Astrocyte of the cerebellum (primary cell): ENCODE measurements around the gene MED29.
A peak's percentile ranks its signal among the peaks of the same experiment; 100 is the strongest.

Experiments
- DNase-seq: peaks from one replicate; pipeline ENCODE4 v3.0.0-alpha.2; 2011; ENCODE audit warnings: low read depth
- H3K4me3 ChIP-seq: 2 replicates; pipeline ENCODE4 v1.5.1; 2011; ENCODE audit warnings: mild to moderate bottlenecking, low read depth, low read length, moderate library complexity
- in situ Hi-C: cut with HindIII; loops from 2 replicates; pipeline ENCODE4 v1.10.0; 2017; ENCODE audit warnings: low sequenced_read_pairs
- TF ChIP-seq, protein P1 (sequence below): IDR thresholded peaks from 2 replicates; pipeline ENCODE4 v1.5.1; 2012; ENCODE audit warnings: low read length, low read depth, moderate library complexity, mild to moderate bottlenecking; ENCODE audit errors: missing control alignments

Gene MED29

DNA sequence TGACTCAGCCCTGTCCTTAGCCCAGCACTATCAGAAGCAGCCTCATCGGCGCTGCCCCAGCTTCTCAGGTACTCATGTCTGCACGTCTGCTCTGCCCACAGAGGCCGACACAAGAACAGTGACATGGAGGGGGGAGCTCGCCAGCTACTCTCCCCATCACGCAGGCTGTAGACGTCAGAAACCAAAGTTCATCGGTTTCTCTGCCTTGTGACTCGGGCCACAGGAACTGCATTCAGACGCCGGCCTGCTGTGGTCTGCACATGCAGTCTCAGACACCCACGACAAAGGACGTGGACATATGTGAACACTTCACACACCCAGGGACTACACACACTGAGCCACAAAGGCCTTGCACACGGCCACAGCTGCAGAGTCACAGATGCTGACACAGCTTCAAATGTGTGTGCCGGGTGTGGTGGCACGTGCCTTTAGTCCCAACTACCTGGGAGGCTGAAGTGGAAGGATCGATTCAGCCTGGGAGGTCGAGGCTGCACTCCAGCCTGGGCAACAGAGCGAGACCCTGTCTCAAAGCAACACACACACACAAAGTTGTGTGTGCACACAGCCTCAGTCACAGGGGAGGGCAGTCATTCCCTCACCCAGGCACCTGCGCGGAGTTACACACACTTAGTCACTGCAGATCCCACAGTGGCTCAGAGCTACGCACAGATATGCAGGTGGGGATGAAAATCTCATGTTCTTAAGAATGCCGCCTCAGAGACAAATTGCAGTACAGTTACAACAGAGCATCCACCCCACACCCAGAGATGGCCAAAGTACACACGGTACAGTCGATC, 10.6 kb downstream of the MED29 start:
- TF ChIP-seq, protein P1, sequence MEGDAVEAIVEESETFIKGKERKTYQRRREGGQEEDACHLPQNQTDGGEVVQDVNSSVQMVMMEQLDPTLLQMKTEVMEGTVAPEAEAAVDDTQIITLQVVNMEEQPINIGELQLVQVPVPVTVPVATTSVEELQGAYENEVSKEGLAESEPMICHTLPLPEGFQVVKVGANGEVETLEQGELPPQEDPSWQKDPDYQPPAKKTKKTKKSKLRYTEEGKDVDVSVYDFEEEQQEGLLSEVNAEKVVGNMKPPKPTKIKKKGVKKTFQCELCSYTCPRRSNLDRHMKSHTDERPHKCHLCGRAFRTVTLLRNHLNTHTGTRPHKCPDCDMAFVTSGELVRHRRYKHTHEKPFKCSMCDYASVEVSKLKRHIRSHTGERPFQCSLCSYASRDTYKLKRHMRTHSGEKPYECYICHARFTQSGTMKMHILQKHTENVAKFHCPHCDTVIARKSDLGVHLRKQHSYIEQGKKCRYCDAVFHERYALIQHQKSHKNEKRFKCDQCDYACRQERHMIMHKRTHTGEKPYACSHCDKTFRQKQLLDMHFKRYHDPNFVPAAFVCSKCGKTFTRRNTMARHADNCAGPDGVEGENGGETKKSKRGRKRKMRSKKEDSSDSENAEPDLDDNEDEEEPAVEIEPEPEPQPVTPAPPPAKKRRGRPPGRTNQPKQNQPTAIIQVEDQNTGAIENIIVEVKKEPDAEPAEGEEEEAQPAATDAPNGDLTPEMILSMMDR = no peak
- no peak for DNase-seq
- no peak overlapping the region for H3K4me3 ChIP-seq
- in situ Hi-C loops = no loop called here

DNA sequence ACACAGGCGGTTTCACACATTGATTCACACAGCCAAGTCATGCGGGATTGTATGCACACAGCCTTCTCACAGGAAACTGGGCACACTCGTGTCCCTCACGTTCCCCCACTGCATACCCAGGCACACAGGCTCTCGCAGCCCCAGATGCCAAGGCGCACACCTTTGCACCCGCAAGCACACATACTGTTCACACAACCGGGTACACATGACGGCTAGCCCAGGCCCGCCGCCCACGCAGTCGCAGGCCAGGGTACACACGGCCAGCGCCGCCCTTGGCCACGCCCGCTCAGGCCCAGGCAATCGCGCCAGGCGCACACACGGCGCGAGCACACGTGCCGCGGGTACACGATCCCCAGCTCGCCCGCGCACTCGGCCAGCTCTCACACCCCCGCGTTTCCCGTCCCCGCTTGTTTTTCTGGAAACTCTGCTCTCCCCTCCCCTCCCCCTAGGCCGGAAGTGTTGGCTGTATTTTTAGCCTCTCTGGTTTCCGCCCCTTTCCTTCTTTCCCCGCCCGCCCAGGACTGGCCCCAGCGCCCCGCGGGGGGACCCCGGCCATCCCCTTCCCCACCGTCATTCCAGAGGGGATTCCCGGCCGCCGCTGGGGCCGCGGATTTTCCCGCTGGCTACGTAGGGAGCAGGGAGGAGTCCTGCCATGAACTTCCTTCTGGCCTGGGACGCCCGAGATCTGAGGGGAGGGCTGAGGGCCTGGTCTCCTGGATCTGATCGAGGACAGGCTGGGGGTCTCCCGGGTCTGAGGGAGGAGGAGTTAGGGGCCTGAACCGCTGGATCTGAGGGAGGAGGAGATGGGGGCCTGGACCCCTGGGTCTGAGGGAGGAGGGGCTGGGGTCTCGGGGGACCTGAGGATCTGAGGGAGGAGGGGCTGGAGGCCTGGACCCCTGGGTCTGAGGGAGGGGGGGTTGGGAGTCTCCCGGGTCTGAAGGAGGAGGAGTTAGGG, 11.4 kb downstream of the MED29 start:
- in situ Hi-C loops = no loop called here
- DNase-seq = peak; percentile 70
- H3K4me3 ChIP-seq = peak overlapping the region; percentile 34
- TF ChIP-seq, protein P1 = no peak

DNA sequence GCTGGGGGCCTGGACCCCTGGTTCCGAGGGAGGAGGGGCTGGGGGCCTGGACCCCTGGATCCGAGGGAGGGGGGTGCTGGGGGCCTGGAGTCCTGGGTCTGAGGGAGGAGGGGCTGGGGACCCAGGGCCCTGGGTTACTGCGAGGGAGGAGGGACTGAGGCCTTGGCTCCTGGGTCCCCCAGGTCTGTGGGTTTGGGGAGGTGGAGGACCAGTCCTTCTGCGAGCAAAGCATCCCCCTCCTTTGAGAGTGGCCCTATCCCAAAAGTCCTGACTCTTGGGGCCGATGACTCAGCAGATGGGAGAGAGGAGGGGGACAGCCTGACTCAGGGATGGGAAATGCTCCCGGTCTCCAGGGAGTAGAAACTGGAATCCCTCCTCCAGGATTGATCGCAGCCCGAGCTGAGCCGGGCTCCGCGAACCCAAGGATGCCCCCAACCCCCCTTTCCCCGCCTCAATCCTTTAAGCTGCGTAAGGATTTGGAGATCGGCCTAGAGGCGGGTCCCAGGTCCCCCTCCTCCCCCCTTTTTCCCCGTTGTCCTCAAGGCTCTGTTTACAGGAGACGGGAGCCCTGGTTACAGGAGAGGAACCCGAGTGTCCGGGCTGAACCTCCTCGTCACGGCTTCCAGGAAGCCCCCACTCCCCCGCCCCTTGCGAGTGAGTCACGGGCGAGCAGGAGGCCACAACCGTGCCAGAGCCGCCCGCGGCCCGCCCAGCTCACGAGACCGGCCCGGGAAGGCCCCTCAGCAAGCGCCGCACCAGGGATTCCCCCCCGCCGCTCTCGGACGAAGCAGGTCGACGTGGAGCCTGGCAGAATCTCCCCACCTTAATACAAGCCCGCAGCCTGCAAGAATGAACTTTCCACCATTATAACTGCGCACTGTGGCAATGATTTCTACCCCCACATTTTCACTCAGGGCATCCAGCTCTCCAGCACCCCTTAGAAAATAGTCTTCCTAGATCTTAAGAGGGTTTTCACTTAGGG, 12.4 kb downstream of the MED29 start:
- H3K4me3 ChIP-seq = peak overlapping the region; percentile 34
- TF ChIP-seq, protein P1 = no peak
- DNase-seq = peak; percentile 98
- in situ Hi-C loops = no loop called here

DNA sequence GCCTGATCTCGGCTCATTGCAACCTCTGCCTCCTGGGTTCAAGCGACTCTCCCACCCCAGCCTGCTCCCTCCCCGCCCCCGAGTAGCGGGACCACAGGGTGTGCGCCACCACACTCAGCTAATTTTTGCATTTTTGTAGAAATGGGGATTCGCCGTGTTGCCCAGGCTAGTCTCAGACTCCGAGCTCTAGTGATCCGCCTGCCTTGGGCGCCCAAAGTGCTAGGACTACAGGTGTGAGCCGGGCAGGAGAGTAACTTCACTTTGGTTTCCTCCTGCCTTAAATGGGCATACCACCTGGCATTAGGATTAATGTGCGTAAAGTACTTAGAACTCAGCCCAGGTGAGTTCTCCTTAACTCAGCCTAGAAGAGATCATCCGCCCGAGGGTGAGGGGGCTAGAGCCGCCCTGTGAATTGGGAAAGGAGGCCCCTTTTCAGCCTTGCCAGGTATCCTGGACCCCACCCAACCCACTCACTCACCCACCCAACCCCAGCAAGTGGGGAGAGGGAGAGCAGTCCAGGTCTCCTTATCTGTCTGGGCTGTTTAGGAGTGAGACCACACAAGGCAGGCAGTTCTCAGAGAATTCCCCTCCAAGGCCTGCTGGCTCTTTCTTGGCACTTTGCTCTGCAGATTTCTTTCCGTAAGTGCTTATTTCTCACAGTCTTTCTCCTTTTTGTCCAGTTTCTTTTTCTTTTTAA, 14.2 kb downstream of the MED29 start:
- TF ChIP-seq, protein P1 = no peak
- DNase-seq = no peak
- no peak overlapping the region for H3K4me3 ChIP-seq
- in situ Hi-C loops = no loop called here

DNA sequence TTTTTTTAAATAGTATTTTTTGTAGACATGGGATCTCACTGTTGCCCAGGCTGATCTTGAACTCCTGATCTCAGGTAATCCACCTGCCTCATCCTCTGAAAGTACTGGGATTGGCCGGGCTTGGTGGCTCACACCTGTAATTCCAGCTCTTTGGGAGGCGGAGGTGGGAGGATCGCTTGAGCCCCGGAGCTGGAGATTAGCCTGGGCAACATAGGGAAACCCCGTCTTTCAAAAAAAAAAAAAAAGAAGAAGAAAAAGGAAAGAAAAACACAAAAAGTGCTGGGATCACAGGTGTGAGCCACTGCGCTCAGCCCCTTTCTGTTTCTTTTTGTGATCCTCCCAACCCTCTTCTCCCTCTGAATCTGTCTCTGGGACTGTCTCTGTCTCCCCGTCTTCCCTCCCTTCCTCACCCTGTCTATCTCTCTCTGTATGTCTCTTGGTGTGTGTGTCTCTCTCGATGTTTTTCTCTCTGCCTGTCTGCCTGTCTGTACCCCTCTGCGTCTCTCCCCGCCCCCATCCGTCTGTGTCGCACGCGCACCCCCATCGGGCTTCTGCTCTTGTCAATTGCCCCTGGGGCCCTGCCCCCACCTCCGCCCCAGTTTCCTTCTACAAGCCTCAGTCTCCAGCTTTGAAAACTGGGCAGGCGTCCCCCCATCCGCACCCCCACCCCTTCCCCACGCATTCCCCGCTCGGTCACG, 14.9 kb downstream of the MED29 start:
- TF ChIP-seq, protein P1 = no peak
- in situ Hi-C loops = no loop called here
- peak overlapping the region; percentile 86 for H3K4me3 ChIP-seq
- DNase-seq = no peak
